ENCODE data around the gene GFOD1. TPM values are rescaled to one million over a fixed set of nuclear protein-coding genes. Genes with fewer than 3 reads are reported as not detected.
A peak's percentile ranks its signal among the peaks of the same experiment; 100 is the strongest.

The GFOD1 gene
- total RNA-seq, 1 donor from 2014 or later, result 20.2 TPM

DNA sequence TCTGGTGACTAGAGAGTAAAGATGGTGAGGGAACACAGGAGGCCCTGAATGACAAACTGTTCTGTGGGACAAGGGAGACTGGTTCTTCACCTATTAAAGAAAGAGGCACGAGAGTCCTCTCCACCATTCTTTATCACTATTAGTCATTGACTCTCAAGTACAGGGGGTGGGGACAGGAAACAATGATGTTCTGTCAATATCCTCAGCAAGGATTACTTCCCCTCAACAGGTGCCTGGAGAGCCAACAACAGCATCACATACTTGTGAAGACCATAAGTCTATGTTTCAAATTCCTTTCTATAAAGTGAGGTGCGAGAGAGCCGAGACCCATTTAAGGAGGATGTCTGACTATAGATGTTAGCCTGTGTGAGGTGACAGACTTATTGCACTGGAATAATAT lies 86.6 kb downstream of the GFOD1 start:
- Histone ChIP-seq H3K4me1 (peaks cover 48% of the 10 kb centered on the region), H3K36me3 (no peaks in the 10 kb centered on the region), H3K9me3 (no peaks in the 10 kb centered on the region), H3K4me3 (no peak overlapping the region), H3K27ac (no peak overlapping the region), H3K27me3 (ENCODE audit: low read depth) (no peaks in the 10 kb centered on the region)
- no peak for DNase-seq
- intact Hi-C loops (cut with DNase I), result no loop called here
- no peak for ATAC-seq
- no peak for TF ChIP-seq CTCF (IDR thresholded peaks at IDR 0.05)

- no peak overlapping the region for H3K27ac ChIP-seq
- ATAC-seq (no peak), DNase-seq (no peak)
- no peaks in the 10 kb centered on the region for H3K27me3 ChIP-seq (ENCODE audit: low read depth)
- H3K36me3 ChIP-seq, result no peaks in the 10 kb centered on the region
- TF ChIP-seq CTCF (IDR thresholded peaks at IDR 0.05), result no peak
- intact Hi-C loops (cut with DNase I), result no loop called here
- peaks cover 38% of the 10 kb centered on the region for H3K4me1 ChIP-seq
- no peaks in the 10 kb centered on the region for H3K9me3 ChIP-seq
- no peak overlapping the region for H3K4me3 ChIP-seq
Observed at GRCh38 chr6:13398421-13398994, 88.9 kb downstream of the GFOD1 start.

DNA sequence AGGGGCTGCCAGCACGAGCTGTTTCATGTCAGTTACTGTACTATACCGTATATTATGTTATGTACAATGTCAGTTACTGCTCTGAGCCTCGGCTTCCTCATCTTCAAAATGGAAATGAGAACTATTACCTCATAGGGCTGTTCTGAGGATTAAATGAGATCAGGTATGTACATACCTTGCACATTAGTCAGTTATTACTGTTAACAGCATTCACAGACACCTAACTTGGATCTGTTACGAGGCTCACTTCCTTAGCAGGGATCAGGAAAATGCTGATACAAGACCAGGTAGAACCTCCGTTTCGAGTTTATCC lies 89.4 kb downstream of the GFOD1 start:
- intact Hi-C loops (cut with DNase I), result no loop called here
- Histone ChIP-seq H3K4me1 (peaks cover 38% of the 10 kb centered on the region), H3K4me3 (no peak overlapping the region), H3K9me3 (no peaks in the 10 kb centered on the region), H3K27me3 (ENCODE audit: low read depth) (no peaks in the 10 kb centered on the region), H3K27ac (no peak overlapping the region), H3K36me3 (no peaks in the 10 kb centered on the region)
- no peak for DNase-seq
- peak in 1 of 2 donors; percentile 48 for ATAC-seq
- TF ChIP-seq CTCF (IDR thresholded peaks at IDR 0.05), result no peak

GRCh38 chr6:13397359-13398068 lies 89.9 kb downstream of the GFOD1 start:
- peak; percentile 56 for DNase-seq
- H3K9me3 ChIP-seq, result no peaks in the 10 kb centered on the region
- H3K4me1 ChIP-seq, result peaks cover 38% of the 10 kb centered on the region
- no peak for TF ChIP-seq CTCF (IDR thresholded peaks at IDR 0.05)
- H3K27me3 ChIP-seq (ENCODE audit: low read depth), result no peaks in the 10 kb centered on the region
- no peak overlapping the region for H3K4me3 ChIP-seq
- intact Hi-C loops (cut with DNase I), result no loop called here
- H3K36me3 ChIP-seq, result no peaks in the 10 kb centered on the region
- peak; percentile 47 to 57 for ATAC-seq
- no peak overlapping the region for H3K27ac ChIP-seq

GRCh38 chr6:13396241-13396792 lies 91.1 kb downstream of the GFOD1 start:
- peaks cover 38% of the 10 kb centered on the region for H3K4me1 ChIP-seq
- H3K27me3 ChIP-seq (ENCODE audit: low read depth), result no peaks in the 10 kb centered on the region
- DNase-seq (no peak), ATAC-seq (no peak)
- TF ChIP-seq CTCF (IDR thresholded peaks at IDR 0.05), result no peak
- intact Hi-C loops (cut with DNase I), result no loop called here
- peak overlapping the region; percentile 59 for H3K27ac ChIP-seq
- no peak overlapping the region for H3K4me3 ChIP-seq
- no peaks in the 10 kb centered on the region for H3K9me3 ChIP-seq
- H3K36me3 ChIP-seq, result no peaks in the 10 kb centered on the region

Measured in lower lobe of right lung (tissue), 2 donors.